Calu3 (cell line): ENCODE measurements around the gene CRYGN. TPM values are rescaled to one million over a fixed set of nuclear protein-coding genes. Genes with fewer than 3 reads are reported as not detected.

Experiments used
- BruUV-seq: library from RNA; stranded (reverse); fragments of 400-500 nt; replicated peaks from 2 replicates; lab custom pipeline; 2021; lab: Mats Ljungman, UMichigan
- CTCF ChIA-PET: fragments of 300-600 bp; sonication (Branson Sonifier 250); formaldehyde crosslinking; loops from one replicate; lab custom pipeline; 2022; ENCODE audit warnings: antibody characterized with exemption; lab: Charles Lee
- DNase-seq: peaks from one replicate; pipeline ENCODE4 v3.0.0; 2022
- H3K27ac Mint-ChIP-seq: one replicate; pipeline ENCODE4 v1.8.0; 2022; ENCODE audit warnings: mixed read lengths; ENCODE audit not compliant: unreplicated experiment
- H3K27me3 Mint-ChIP-seq: one replicate; pipeline ENCODE4 v1.8.0; 2022; ENCODE audit warnings: mixed read lengths; ENCODE audit not compliant: unreplicated experiment
- H3K36me3 Mint-ChIP-seq: one replicate; pipeline ENCODE4 v1.8.0; 2022; ENCODE audit warnings: mild to moderate bottlenecking, moderate library complexity, mixed read lengths; ENCODE audit not compliant: insufficient read depth, unreplicated experiment
- H3K4me1 Mint-ChIP-seq: one replicate; pipeline ENCODE4 v1.8.0; 2022; ENCODE audit warnings: mild to moderate bottlenecking, low read depth, mixed read lengths; ENCODE audit not compliant: unreplicated experiment
- H3K4me3 Mint-ChIP-seq: one replicate; pipeline ENCODE4 v1.8.0; 2022; ENCODE audit warnings: mild to moderate bottlenecking, low read depth, moderate library complexity, mixed read lengths; ENCODE audit not compliant: unreplicated experiment
- H3K9me3 Mint-ChIP-seq: one replicate; pipeline ENCODE4 v1.8.0; 2022; ENCODE audit warnings: low read depth, mixed read lengths; ENCODE audit not compliant: unreplicated experiment
- CTCF ChIP-seq: fragments of 200-600 bp; IDR thresholded peaks from one replicate; pipeline ENCODE4 v1.8.0; 2022; ENCODE audit warnings: antibody characterized with exemption; ENCODE audit not compliant: unreplicated experiment
- intact Hi-C: fragments of 100-400 bp; cut with micrococcal nuclease; formaldehyde crosslinking; loops from one replicate; pipeline ENCODE4 v1.10.0; 2022; ENCODE audit not compliant: unreplicated experiment
- total RNA-seq: library from RNA; stranded (reverse); gene quantifications from 2 replicates; pipeline ENCODE4 v1.2.3, GENCODE V29; 2022

Gene CRYGN
- total RNA-seq, 1 experiment from 2014 or later: not detected

DNA sequence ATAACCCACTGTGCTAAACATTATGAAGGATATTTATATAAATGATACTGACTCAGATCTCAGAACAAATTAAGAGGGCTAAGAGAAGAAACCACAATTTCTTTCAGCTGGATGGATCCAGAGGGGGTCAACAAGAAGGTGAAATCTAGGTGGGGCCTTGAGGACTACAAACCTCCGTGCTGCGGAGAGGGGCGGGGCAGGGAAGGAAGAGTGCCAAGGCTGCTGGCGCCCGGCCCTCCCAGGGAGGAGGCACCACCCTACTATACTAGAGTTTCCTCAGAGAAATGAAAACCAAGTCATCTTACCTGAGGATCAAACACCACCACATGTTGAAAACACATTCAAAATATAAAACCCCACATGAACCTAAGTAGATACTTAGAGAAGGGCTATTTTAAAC lies 29.3 kb upstream of the CRYGN start:
- Mint-ChIP-seq H3K27ac (no peak overlapping the region), H3K4me3 (no peak overlapping the region), H3K36me3 (peaks cover 52% of the 10 kb centered on the region), H3K27me3 (no peaks in the 10 kb centered on the region), H3K9me3 (no peaks in the 10 kb centered on the region), H3K4me1 (peaks cover 19% of the 10 kb centered on the region)
- intact Hi-C loops: loop anchor here (10.0 kb wide), 1 partner anchor 46 kb away; the partner anchor contains the start of gene RHEB
- TF ChIP-seq CTCF: no peak
- CTCF ChIA-PET: no interaction called here
- no TSS peak for BruUV-seq
- DNase-seq: no peak

GRCh38 chr7:151468217-151469018 lies 28.5 kb upstream of the CRYGN start:
- no TSS peak for BruUV-seq
- no peak for TF ChIP-seq CTCF
- peaks cover 56% of the 10 kb centered on the region for H3K36me3 Mint-ChIP-seq
- intact Hi-C loops: loop anchor here (10.0 kb wide), 1 partner anchor 46 kb away; the partner anchor contains the start of gene RHEB
- peaks cover 5% of the 10 kb centered on the region for H3K9me3 Mint-ChIP-seq
- H3K27me3 Mint-ChIP-seq: no peaks in the 10 kb centered on the region
- H3K4me3 Mint-ChIP-seq: no peak overlapping the region
- peaks cover 19% of the 10 kb centered on the region for H3K4me1 Mint-ChIP-seq
- peak overlapping the region; percentile 1 for H3K27ac Mint-ChIP-seq
- DNase-seq: no peak
- CTCF ChIA-PET: no interaction called here

- no peak for TF ChIP-seq CTCF
- no TSS peak for BruUV-seq
- H3K36me3 Mint-ChIP-seq: peaks cover 53% of the 10 kb centered on the region
- DNase-seq: no peak
- H3K9me3 Mint-ChIP-seq: peaks cover 11% of the 10 kb centered on the region
- no peaks in the 10 kb centered on the region for H3K27me3 Mint-ChIP-seq
- CTCF ChIA-PET: no interaction called here
- H3K27ac Mint-ChIP-seq: no peak overlapping the region
- no peak overlapping the region for H3K4me3 Mint-ChIP-seq
- intact Hi-C loops: loop anchor here (10.0 kb wide), 1 partner anchor 50 kb away; the partner anchor contains the start of gene RHEB
- peaks cover 29% of the 10 kb centered on the region for H3K4me1 Mint-ChIP-seq
These were observed 25.2 kb upstream of the CRYGN start for GRCh38 chr7:151465169-151465568.

GRCh38 chr7:151462306-151462779 lies 22.4 kb upstream of the CRYGN start:
- Mint-ChIP-seq H3K4me3 (no peak overlapping the region), H3K9me3 (peaks cover 11% of the 10 kb centered on the region), H3K27me3 (no peaks in the 10 kb centered on the region), H3K36me3 (peaks cover 41% of the 10 kb centered on the region), H3K4me1 (peaks cover 20% of the 10 kb centered on the region), H3K27ac (no peak overlapping the region)
- CTCF ChIA-PET: no interaction called here
- intact Hi-C loops: loop anchor here (5.0 to 10.0 kb wide), 2 partner anchors 52 to 295 kb away; partner anchors contain the start of gene RHEB
- no peak for DNase-seq
- TF ChIP-seq CTCF: no peak
- BruUV-seq: TSS peak; percentile 7
